ENCODE data around the gene GSE1. TPM values are rescaled to one million over a fixed set of nuclear protein-coding genes. Genes with fewer than 3 reads are reported as not detected.

Gene GSE1
- total and polyA plus RNA-seq, 2 of the 13 experiments (the other 11 are each of a cell fraction or from before 2014, with no cell fraction given), result 16.1 to 31.2 TPM

GRCh38 chr16:85615852-85616606 is 2.9 kb downstream of the GSE1 start (continued):
- peak; percentile 30; the same call in 1 of the 2 replicates for TF ChIP-seq ZNF574 (CRISPR knock-in tag; IDR thresholded peaks at IDR 0.05)
- peak; percentile 60 for TF ChIP-seq TAF15 (IDR thresholded peaks at IDR 0.05; ENCODE audit: low read depth, low read length, poor library complexity, severe bottlenecking)
- TF ChIP-seq DBP (CRISPR knock-in tag; IDR thresholded peaks at IDR 0.05; ENCODE audit: not compliant biosample characterization), result no peak
- TF ChIP-seq ZNF597 (CRISPR knock-in tag; IDR thresholded peaks at IDR 0.05), result no peak; the same call in 1 of the 2 replicates
- TF ChIP-seq ZNF839 (CRISPR knock-in tag; IDR thresholded peaks at IDR 0.05; ENCODE audit: borderline replicate concordance), result no peak
- TF ChIP-seq KDM4B (CRISPR knock-in tag; IDR thresholded peaks at IDR 0.05), result no peak
- TF ChIP-seq PHF20 (CRISPR knock-in tag; IDR thresholded peaks at IDR 0.05), result no peak
- TF ChIP-seq MAF1 (CRISPR knock-in tag; IDR thresholded peaks at IDR 0.05; ENCODE audit: borderline replicate concordance), result no peak
- TF ChIP-seq ZNF572 (CRISPR knock-in tag; IDR thresholded peaks at IDR 0.05), result peak; percentile 81; the same call in 1 of the 2 replicates
- no peak for TF ChIP-seq MIER2 (CRISPR knock-in tag; IDR thresholded peaks at IDR 0.05)
- no peak for TF ChIP-seq GATAD2A (CRISPR knock-in tag; IDR thresholded peaks at IDR 0.05)
- no peak for TF ChIP-seq NCOA5 (CRISPR knock-in tag; IDR thresholded peaks at IDR 0.05)
- no peak for TF ChIP-seq HOXA9 (CRISPR knock-in tag; IDR thresholded peaks at IDR 0.05; ENCODE audit: borderline replicate concordance)
- TF ChIP-seq AGO2 (optimal IDR thresholded peaks at IDR 0.05; ENCODE audit: low read depth, low read length), result no peak
- no peak for TF ChIP-seq GMEB1 (CRISPR knock-in tag; IDR thresholded peaks at IDR 0.05; ENCODE audit: borderline replicate concordance)
- TF ChIP-seq USF2 (IDR thresholded peaks at IDR 0.05; ENCODE audit: low read depth, low read length), result no peak
- TF ChIP-seq USF2 (CRISPR knock-in tag; IDR thresholded peaks at IDR 0.05; ENCODE audit: borderline replicate concordance), result no peak
- TF ChIP-seq HOMEZ (CRISPR knock-in tag; IDR thresholded peaks at IDR 0.05; ENCODE audit: low read depth), result no peak
- TF ChIP-seq SP4 (CRISPR knock-in tag; IDR thresholded peaks at IDR 0.05), result no peak
